Measurements from ENCODE around the gene GPD2. TPM values are rescaled to one million over a fixed set of nuclear protein-coding genes. Genes with fewer than 3 reads are reported as not detected.
"Not testable (repeated sequence)": the region's sequence is repeated elsewhere in the genome, so short reads cannot be mapped to it uniquely, and the experiment has no call there.

Gene GPD2
- total RNA-seq, 1 experiment from 2014 or later: not detected

GRCh38 chr2:156511803-156512202, 75.6 kb downstream of the GPD2 start:
- no peaks in the 10 kb centered on the region for H4K20me1 ChIP-seq (ENCODE audit: insufficient read depth, low read depth, low read length)
- H3K4me2 ChIP-seq (ENCODE audit: low read depth, low read length, poor library complexity, severe bottlenecking): no peak overlapping the region
- H3K36me3 ChIP-seq (ENCODE audit: insufficient read depth, low read length): no peaks in the 10 kb centered on the region
- DNase-seq: no peak
- H3K27ac ChIP-seq (ENCODE audit: low read length): no peak overlapping the region
- no peaks in the 10 kb centered on the region for H3K9me2 ChIP-seq (replicated peaks; ENCODE audit: insufficient read depth, low read length)
- H3K79me2 ChIP-seq (ENCODE audit: low read length): no peaks in the 10 kb centered on the region
- no peak overlapping the region for H3K9ac ChIP-seq (ENCODE audit: low read length)
- no peaks in the 10 kb centered on the region for H3K4me1 ChIP-seq (ENCODE audit: low read length)
- H3K27me3 ChIP-seq (ENCODE audit: low read length): no peaks in the 10 kb centered on the region
- no peak overlapping the region for H2AFZ ChIP-seq (ENCODE audit: low read length)
- no peak overlapping the region for H3K4me3 ChIP-seq (ENCODE audit: low read length)
- 0 out of 2 replicates have a peak, but pooled peaks cover 2% of the 10 kb centered on the region for H3K9me3 ChIP-seq (ENCODE audit: low read length)

GRCh38 chr2:156512451-156512850, 76.3 kb downstream of the GPD2 start:
- Histone ChIP-seq H3K4me2 (ENCODE audit: low read depth, low read length, poor library complexity, severe bottlenecking) (no peak overlapping the region), H3K27ac (ENCODE audit: low read length) (no peak overlapping the region)
- DNase-seq: no peak

GRCh38 chr2:156513219-156513618, 77.0 kb downstream of the GPD2 start:
- no peak overlapping the region for H2AFZ ChIP-seq (ENCODE audit: low read length)

More at GRCh38 chr2:156512451-156512850, 76.3 kb downstream of the GPD2 start:
- Histone ChIP-seq H3K79me2 (ENCODE audit: low read length) (no peaks in the 10 kb centered on the region), H2AFZ (ENCODE audit: low read length) (no peak overlapping the region), H3K9ac (ENCODE audit: low read length) (no peak overlapping the region), H3K9me2 (replicated peaks; ENCODE audit: insufficient read depth, low read length) (no peaks in the 10 kb centered on the region), H3K36me3 (ENCODE audit: insufficient read depth, low read length) (no peaks in the 10 kb centered on the region), H3K4me3 (ENCODE audit: low read length) (no peak overlapping the region), H4K20me1 (ENCODE audit: insufficient read depth, low read depth, low read length) (no peaks in the 10 kb centered on the region), H3K27me3 (ENCODE audit: low read length) (no peaks in the 10 kb centered on the region), H3K9me3 (ENCODE audit: low read length) (0 out of 2 replicates have a peak, but pooled peaks cover 2% of the 10 kb centered on the region), H3K4me1 (ENCODE audit: low read length) (no peaks in the 10 kb centered on the region)

GRCh38 chr2:156517419-156517818, 81.2 kb downstream of the GPD2 start:
- Histone ChIP-seq H4K20me1 (ENCODE audit: insufficient read depth, low read depth, low read length) (no peaks in the 10 kb centered on the region), H3K4me3 (ENCODE audit: low read length) (no peak overlapping the region), H3K36me3 (ENCODE audit: insufficient read depth, low read length) (no peaks in the 10 kb centered on the region), H2AFZ (ENCODE audit: low read length) (no peak overlapping the region), H3K79me2 (ENCODE audit: low read length) (no peaks in the 10 kb centered on the region), H3K9me3 (ENCODE audit: low read length) (peaks cover 5% of the 10 kb centered on the region; the same call in 1 of the 2 replicates), H3K4me2 (ENCODE audit: low read depth, low read length, poor library complexity, severe bottlenecking) (no peak overlapping the region), H3K9me2 (replicated peaks; ENCODE audit: insufficient read depth, low read length) (no peaks in the 10 kb centered on the region), H3K9ac (ENCODE audit: low read length) (no peak overlapping the region), H3K27ac (ENCODE audit: low read length) (no peak overlapping the region), H3K4me1 (ENCODE audit: low read length) (no peaks in the 10 kb centered on the region), H3K27me3 (ENCODE audit: low read length) (no peaks in the 10 kb centered on the region)
- DNase-seq: no peak

More at GRCh38 chr2:156513219-156513618, 77.0 kb downstream of the GPD2 start:
- no peak overlapping the region for H3K27ac ChIP-seq (ENCODE audit: low read length)
- H3K9me2 ChIP-seq (replicated peaks; ENCODE audit: insufficient read depth, low read length): no peaks in the 10 kb centered on the region
- no peaks in the 10 kb centered on the region for H3K79me2 ChIP-seq (ENCODE audit: low read length)
- DNase-seq: no peak
- H3K4me1 ChIP-seq (ENCODE audit: low read length): no peaks in the 10 kb centered on the region
- H3K4me3 ChIP-seq (ENCODE audit: low read length): no peak overlapping the region
- no peaks in the 10 kb centered on the region for H3K27me3 ChIP-seq (ENCODE audit: low read length)
- no peaks in the 10 kb centered on the region for H4K20me1 ChIP-seq (ENCODE audit: insufficient read depth, low read depth, low read length)
- no peak overlapping the region for H3K9ac ChIP-seq (ENCODE audit: low read length)
- H3K4me2 ChIP-seq (ENCODE audit: low read depth, low read length, poor library complexity, severe bottlenecking): no peak overlapping the region
- 0 out of 2 replicates have a peak, but pooled peaks cover 2% of the 10 kb centered on the region for H3K9me3 ChIP-seq (ENCODE audit: low read length)
- no peaks in the 10 kb centered on the region for H3K36me3 ChIP-seq (ENCODE audit: insufficient read depth, low read length)

GRCh38 chr2:156518138-156518537, 82.0 kb downstream of the GPD2 start:
- H3K9me2 ChIP-seq (replicated peaks; ENCODE audit: insufficient read depth, low read length): no peaks in the 10 kb centered on the region
- no peak overlapping the region for H3K4me2 ChIP-seq (ENCODE audit: low read depth, low read length, poor library complexity, severe bottlenecking)
- H3K9me3 ChIP-seq (ENCODE audit: low read length): peaks cover 5% of the 10 kb centered on the region; the same call in 1 of the 2 replicates
- H3K27ac ChIP-seq (ENCODE audit: low read length): no peak overlapping the region
- no peak overlapping the region for H3K9ac ChIP-seq (ENCODE audit: low read length)
- H3K79me2 ChIP-seq (ENCODE audit: low read length): no peaks in the 10 kb centered on the region
- H2AFZ ChIP-seq (ENCODE audit: low read length): no peak overlapping the region
- DNase-seq: no peak
- H3K4me3 ChIP-seq (ENCODE audit: low read length): no peak overlapping the region
- H3K27me3 ChIP-seq (ENCODE audit: low read length): no peaks in the 10 kb centered on the region
- H3K4me1 ChIP-seq (ENCODE audit: low read length): no peaks in the 10 kb centered on the region
- H4K20me1 ChIP-seq (ENCODE audit: insufficient read depth, low read depth, low read length): no peaks in the 10 kb centered on the region
- no peaks in the 10 kb centered on the region for H3K36me3 ChIP-seq (ENCODE audit: insufficient read depth, low read length)

- Histone ChIP-seq H3K9ac (ENCODE audit: low read length) (no peak overlapping the region), H3K27ac (ENCODE audit: low read length) (no peak overlapping the region), H3K4me3 (ENCODE audit: low read length) (no peak overlapping the region), H3K79me2 (ENCODE audit: low read length) (no peaks in the 10 kb centered on the region), H3K9me3 (ENCODE audit: low read length) (peaks cover 5% of the 10 kb centered on the region; the same call in 1 of the 2 replicates), H3K4me1 (ENCODE audit: low read length) (no peaks in the 10 kb centered on the region), H4K20me1 (ENCODE audit: insufficient read depth, low read depth, low read length) (no peaks in the 10 kb centered on the region), H2AFZ (ENCODE audit: low read length) (no peak overlapping the region), H3K36me3 (ENCODE audit: insufficient read depth, low read length) (no peaks in the 10 kb centered on the region), H3K4me2 (ENCODE audit: low read depth, low read length, poor library complexity, severe bottlenecking) (no peak overlapping the region), H3K27me3 (ENCODE audit: low read length) (no peaks in the 10 kb centered on the region), H3K9me2 (replicated peaks; ENCODE audit: insufficient read depth, low read length) (no peaks in the 10 kb centered on the region)
- no peak for DNase-seq
Measured at GRCh38 chr2:156522864-156523440, 86.8 kb downstream of the GPD2 start.

- no peak overlapping the region for H2AFZ ChIP-seq (ENCODE audit: low read length)
- H3K27me3 ChIP-seq (ENCODE audit: low read length): no peaks in the 10 kb centered on the region
- H3K9me3 ChIP-seq (ENCODE audit: low read length): no peaks in the 10 kb centered on the region
- H3K4me2 ChIP-seq (ENCODE audit: low read depth, low read length, poor library complexity, severe bottlenecking): no peak overlapping the region
- H4K20me1 ChIP-seq (ENCODE audit: insufficient read depth, low read depth, low read length): no peaks in the 10 kb centered on the region
- no peak overlapping the region for H3K4me3 ChIP-seq (ENCODE audit: low read length)
- no peaks in the 10 kb centered on the region for H3K36me3 ChIP-seq (ENCODE audit: insufficient read depth, low read length)
- no peak for DNase-seq
- H3K27ac ChIP-seq (ENCODE audit: low read length): no peak overlapping the region
- H3K79me2 ChIP-seq (ENCODE audit: low read length): no peaks in the 10 kb centered on the region
- no peaks in the 10 kb centered on the region for H3K9me2 ChIP-seq (replicated peaks; ENCODE audit: insufficient read depth, low read length)
- H3K4me1 ChIP-seq (ENCODE audit: low read length): no peaks in the 10 kb centered on the region
- H3K9ac ChIP-seq (ENCODE audit: low read length): no peak overlapping the region
Measured at GRCh38 chr2:156526950-156527636, 90.9 kb downstream of the GPD2 start.

- not testable (repeated sequence) for H3K4me3 ChIP-seq (ENCODE audit: low read length); H4K20me1 ChIP-seq (ENCODE audit: insufficient read depth, low read depth, low read length); H3K9ac ChIP-seq (ENCODE audit: low read length); H3K27me3 ChIP-seq (ENCODE audit: low read length); DNase-seq; H3K9me2 ChIP-seq (replicated peaks; ENCODE audit: insufficient read depth, low read length); H3K9me3 ChIP-seq (ENCODE audit: low read length); H3K36me3 ChIP-seq (ENCODE audit: insufficient read depth, low read length); H3K4me1 ChIP-seq (ENCODE audit: low read length); H2AFZ ChIP-seq (ENCODE audit: low read length); H3K79me2 ChIP-seq (ENCODE audit: low read length); H3K4me2 ChIP-seq (ENCODE audit: low read depth, low read length, poor library complexity, severe bottlenecking); H3K27ac ChIP-seq (ENCODE audit: low read length)
Measured at GRCh38 chr2:156528583-156528982, 92.4 kb downstream of the GPD2 start.
